Natural killer cell (primary cell): ENCODE data around the gene L3MBTL3. TPM values are rescaled to one million over a fixed set of nuclear protein-coding genes. Genes with fewer than 3 reads are reported as not detected.
"Not testable (repeated sequence)": the region's sequence is repeated elsewhere in the genome, so short reads cannot be mapped to it uniquely, and the experiment has no call there.

ENCODE experiments used
- ATAC-seq, 3 donors: fragments of 150-1000 bp in 2 of 3; fragments of 200-7000 bp in 1 of 3; cut with Tn5 transposase; 1 replicate in 1 of 3; 2 replicates in 2 of 3; pipeline ENCODE4 v1.10.0; 2021; ENCODE audit warnings: mild to moderate bottlenecking in 2 of 3, moderate library complexity in 2 of 3
- DNase-seq, 2 donors: peaks; one replicate each; pipeline versions ENCODE4 v3.0.0 to v3.0.0-alpha.2; 2013 to 2021; ENCODE audit warnings: mixed read lengths in 1 of 2
- H3K27ac ChIP-seq: one replicate; pipeline ENCODE4 v1.5.1; 2013; ENCODE audit warnings: mild to moderate bottlenecking, low read length
- H3K27me3 ChIP-seq: one replicate; pipeline ENCODE4 v1.6.1; 2013; ENCODE audit warnings: low read length; ENCODE audit not compliant: control insufficient read depth, insufficient read depth
- H3K36me3 ChIP-seq: one replicate; pipeline ENCODE4 v1.6.1; 2013; ENCODE audit warnings: low read length; ENCODE audit not compliant: control insufficient read depth, insufficient read depth
- H3K4me1 ChIP-seq: one replicate; pipeline ENCODE4 v1.6.1; 2013; ENCODE audit warnings: low read length; ENCODE audit not compliant: control insufficient read depth, insufficient read depth
- H3K4me3 ChIP-seq: one replicate; pipeline ENCODE4 v1.5.1; 2013; ENCODE audit warnings: low read length
- H3K9me3 ChIP-seq: one replicate; pipeline ENCODE4 v1.6.1; 2013; ENCODE audit warnings: low read length; ENCODE audit not compliant: control insufficient read depth, insufficient read depth
- H3K27ac Mint-ChIP-seq, 2 donors: one replicate each; pipeline ENCODE4 v1.8.0; 2022; ENCODE audit warnings: mild to moderate bottlenecking in 2 of 2, mixed read lengths in 2 of 2, moderate library complexity in 1 of 2
- H3K27me3 Mint-ChIP-seq, 2 donors: one replicate each; pipeline ENCODE4 v1.8.0; 2022; ENCODE audit warnings: low read depth in 2 of 2, mixed read lengths in 2 of 2
- H3K36me3 Mint-ChIP-seq: one replicate; pipeline ENCODE4 v1.8.0; 2022; ENCODE audit warnings: mixed read lengths
- H3K4me1 Mint-ChIP-seq, 2 donors: one replicate each; pipeline ENCODE4 v1.8.0; 2022; ENCODE audit warnings: mixed read lengths in 2 of 2
- H3K4me3 Mint-ChIP-seq: one replicate; pipeline ENCODE4 v1.8.0; 2022; ENCODE audit warnings: mild to moderate bottlenecking, moderate library complexity, mixed read lengths
- H3K9me3 Mint-ChIP-seq, 2 donors: one replicate each; pipeline ENCODE4 v1.8.0; 2022; ENCODE audit warnings: mixed read lengths in 2 of 2
- WGBS: methylation state at CpG from one replicate; pipeline ENCODE4 v1.1.7; 2013; ENCODE audit warnings: missing lambda C conversion rate; ENCODE audit not compliant: insufficient coverage; 5-methylcytosine and 5-hydroxymethylcytosine counted together
- intact Hi-C: fragments of 100-400 bp; cut with micrococcal nuclease; formaldehyde crosslinking; loops from one replicate; pipeline ENCODE4 v1.14.2; 2022
- total RNA-seq, 4 donors: library from RNA; stranded (reverse); fragments of 120-200 nt in 1 of 4; gene quantifications; one replicate each; pipeline versions ENCODE4 v1.2.3 to v1.2.4, GENCODE V29; 2013 to 2022
- TF ChIP-seq, protein P1 (sequence below): fragments of 200-600 bp; IDR thresholded peaks from one replicate; pipeline ENCODE4 v1.8.0; 2022; ENCODE audit warnings: antibody characterized with exemption

The L3MBTL3 gene
- total RNA-seq, 3 donors from 2014 or later (not counting 1 experiment from before 2014, with no cell fraction given), result 24.1 to 42.4 (median 27.5) TPM

DNA sequence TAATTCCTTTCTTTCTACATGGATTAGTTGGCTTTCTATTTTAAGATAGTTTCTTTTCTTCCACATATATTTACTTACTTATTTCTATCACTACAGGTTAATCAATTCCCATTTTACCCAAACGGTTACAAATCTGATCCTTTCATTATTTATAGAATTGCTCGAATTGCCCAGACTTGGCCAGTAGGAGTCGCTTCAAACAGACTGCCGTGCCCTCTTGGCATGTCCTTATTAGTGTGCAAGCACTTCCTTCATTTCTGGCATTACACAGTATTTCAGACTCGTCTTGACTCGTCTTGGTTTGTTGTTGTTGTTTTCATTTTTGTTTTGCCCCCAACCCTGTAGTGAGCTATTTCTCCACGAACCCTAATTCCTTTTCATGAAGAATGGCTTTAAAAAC, 129.8 kb downstream of the L3MBTL3 start:
- H3K27ac Mint-ChIP-seq, result peak overlapping the region; percentile 73 to 87

DNA sequence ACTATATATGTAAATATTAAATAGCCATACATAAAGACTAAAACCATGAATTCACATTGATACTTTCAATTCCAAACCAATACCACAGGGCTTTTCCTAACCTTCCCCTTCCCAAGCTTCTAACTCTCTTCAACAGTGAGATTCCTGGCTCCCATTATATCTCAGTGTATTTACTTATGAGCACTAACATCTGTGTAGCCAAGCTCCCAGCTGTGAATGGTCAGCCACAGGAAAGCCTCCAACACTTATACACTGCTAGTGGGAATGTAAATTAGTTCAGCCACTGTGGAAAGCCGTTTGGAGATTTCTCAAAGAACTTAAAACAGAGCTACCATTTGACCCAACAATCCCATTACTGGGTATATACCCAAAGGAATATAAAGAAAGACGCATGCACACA, 130.6 kb downstream of the L3MBTL3 start:
- ATAC-seq, H3K27me3 ChIP-seq, H3K4me1 ChIP-seq, H3K27ac ChIP-seq, H3K9me3 ChIP-seq, H3K27me3 Mint-ChIP-seq, H3K9me3 Mint-ChIP-seq, intact Hi-C loops, H3K4me3 Mint-ChIP-seq, DNase-seq, H3K4me3 ChIP-seq: not testable (repeated sequence)
- peak overlapping the region; percentile 73 to 87 for H3K27ac Mint-ChIP-seq
- peaks cover 29% of the 10 kb centered on the region for H3K36me3 Mint-ChIP-seq
- H3K36me3 ChIP-seq, result peaks cover 80% of the 10 kb centered on the region
- H3K4me1 Mint-ChIP-seq, result peaks cover 40 to 53% of the 10 kb centered on the region in 2 donors
- WGBS, result 89% methylated on average over 2 of the region's 2 CpGs

More for the DNA sequence above, 129.8 kb downstream of the L3MBTL3 start:
- ATAC-seq (peak; percentile 63 to 84 (median 73)), DNase-seq (peak in 1 of 2 donors; percentile 43)
- no peaks in the 10 kb centered on the region for H3K27me3 Mint-ChIP-seq
- no peak overlapping the region for H3K27ac ChIP-seq
- peaks cover 36% of the 10 kb centered on the region for H3K36me3 Mint-ChIP-seq
- H3K4me3 ChIP-seq, result no peak overlapping the region
- H3K36me3 ChIP-seq, result peaks cover 80% of the 10 kb centered on the region
- H3K4me1 Mint-ChIP-seq, result peaks cover 40 to 60% of the 10 kb centered on the region in 2 donors
- H3K9me3 Mint-ChIP-seq, result no peaks in the 10 kb centered on the region
- H3K4me3 Mint-ChIP-seq, result no peak overlapping the region
- H3K27me3 ChIP-seq, result no peaks in the 10 kb centered on the region
- WGBS, result 80% methylated on average over 7 of the region's 7 CpGs
- intact Hi-C loops, result loop anchor here (1.0 kb wide), 1 partner anchor 134 kb away; no protein-coding TSS in a partner anchor
- no peaks in the 10 kb centered on the region for H3K9me3 ChIP-seq
- TF ChIP-seq, protein P1, sequence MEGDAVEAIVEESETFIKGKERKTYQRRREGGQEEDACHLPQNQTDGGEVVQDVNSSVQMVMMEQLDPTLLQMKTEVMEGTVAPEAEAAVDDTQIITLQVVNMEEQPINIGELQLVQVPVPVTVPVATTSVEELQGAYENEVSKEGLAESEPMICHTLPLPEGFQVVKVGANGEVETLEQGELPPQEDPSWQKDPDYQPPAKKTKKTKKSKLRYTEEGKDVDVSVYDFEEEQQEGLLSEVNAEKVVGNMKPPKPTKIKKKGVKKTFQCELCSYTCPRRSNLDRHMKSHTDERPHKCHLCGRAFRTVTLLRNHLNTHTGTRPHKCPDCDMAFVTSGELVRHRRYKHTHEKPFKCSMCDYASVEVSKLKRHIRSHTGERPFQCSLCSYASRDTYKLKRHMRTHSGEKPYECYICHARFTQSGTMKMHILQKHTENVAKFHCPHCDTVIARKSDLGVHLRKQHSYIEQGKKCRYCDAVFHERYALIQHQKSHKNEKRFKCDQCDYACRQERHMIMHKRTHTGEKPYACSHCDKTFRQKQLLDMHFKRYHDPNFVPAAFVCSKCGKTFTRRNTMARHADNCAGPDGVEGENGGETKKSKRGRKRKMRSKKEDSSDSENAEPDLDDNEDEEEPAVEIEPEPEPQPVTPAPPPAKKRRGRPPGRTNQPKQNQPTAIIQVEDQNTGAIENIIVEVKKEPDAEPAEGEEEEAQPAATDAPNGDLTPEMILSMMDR, result peak; percentile 41
- no peaks in the 10 kb centered on the region for H3K4me1 ChIP-seq

DNA sequence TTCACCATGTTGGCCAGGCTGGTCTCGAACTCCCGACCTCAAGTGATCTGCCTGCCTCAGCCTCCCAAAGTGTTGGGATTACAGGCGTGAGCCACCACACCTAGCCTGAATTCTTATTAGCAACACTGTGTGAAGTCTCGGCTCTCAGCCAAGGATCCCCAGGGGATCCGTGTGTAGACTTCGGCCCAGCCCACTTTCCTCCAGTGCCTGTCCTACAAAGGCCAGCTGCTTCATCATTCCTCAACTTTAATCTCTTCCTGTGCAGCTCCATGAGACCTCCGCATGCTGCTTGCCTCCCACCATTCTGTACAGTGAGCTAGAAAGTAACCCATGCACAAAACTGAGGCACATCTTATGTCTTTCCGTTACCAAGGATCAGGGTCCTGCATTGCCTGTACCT, 132.5 kb downstream of the L3MBTL3 start:
- Histone ChIP-seq H3K9me3 (no peaks in the 10 kb centered on the region), H3K27ac (no peak overlapping the region), H3K27me3 (no peaks in the 10 kb centered on the region), H3K4me3 (no peak overlapping the region), H3K36me3 (peaks cover 78% of the 10 kb centered on the region), H3K4me1 (no peaks in the 10 kb centered on the region)
- WGBS, result 85% methylated on average over 8 of the region's 8 CpGs
- H3K4me1 Mint-ChIP-seq, result peaks cover 39 to 46% of the 10 kb centered on the region in 2 donors
- H3K36me3 Mint-ChIP-seq, result peaks cover 26% of the 10 kb centered on the region
- peak overlapping the region; percentile 73 to 87 for H3K27ac Mint-ChIP-seq
- ATAC-seq, result no peak
- H3K27me3 Mint-ChIP-seq, result no peaks in the 10 kb centered on the region
- H3K4me3 Mint-ChIP-seq, result no peak overlapping the region
- no peaks in the 10 kb centered on the region for H3K9me3 Mint-ChIP-seq
- DNase-seq, result no peak
- TF ChIP-seq, protein P1, result no peak
- intact Hi-C loops, result no loop called here

DNA sequence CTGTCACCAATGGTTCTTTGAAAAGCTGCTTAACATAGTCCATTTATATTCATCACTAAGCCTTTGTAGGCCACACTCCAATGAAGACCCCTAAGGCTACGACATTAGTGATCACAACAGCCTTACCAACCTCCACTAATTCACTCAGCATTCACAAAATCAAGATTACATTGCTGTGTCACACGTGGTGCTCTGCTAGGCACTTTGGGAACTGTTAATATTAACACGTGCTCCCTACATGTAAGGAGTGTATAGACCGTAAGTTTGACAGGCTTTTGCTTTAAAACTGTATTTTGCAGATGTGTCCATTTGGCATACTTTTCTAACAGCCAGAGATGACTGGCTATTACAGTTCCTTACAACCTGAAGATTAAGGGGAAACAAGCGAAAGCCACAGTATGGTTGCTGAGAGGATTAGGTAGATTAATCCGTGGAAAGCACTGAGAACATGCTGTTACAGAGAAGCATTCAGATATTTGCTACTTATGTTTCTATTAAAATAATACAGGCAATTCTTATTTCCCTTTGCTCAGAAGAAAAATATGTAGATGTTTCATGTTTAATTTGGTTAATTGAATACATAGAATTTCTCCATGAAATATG, 134.6 kb downstream of the L3MBTL3 start:
- peaks cover 63% of the 10 kb centered on the region for H3K36me3 ChIP-seq
- peaks cover 28 to 32% of the 10 kb centered on the region in 2 donors for H3K4me1 Mint-ChIP-seq

More for the DNA sequence above, 134.6 kb downstream of the L3MBTL3 start:
- H3K36me3 Mint-ChIP-seq, result peaks cover 20% of the 10 kb centered on the region
- ATAC-seq (no peak), DNase-seq (no peak)
- Histone ChIP-seq H3K4me3 (no peak overlapping the region), H3K4me1 (no peaks in the 10 kb centered on the region), H3K27me3 (no peaks in the 10 kb centered on the region), H3K27ac (no peak overlapping the region), H3K9me3 (no peaks in the 10 kb centered on the region)
- TF ChIP-seq, protein P1, result no peak
- H3K27ac Mint-ChIP-seq, result peak overlapping the region; percentile 29 to 69
- no peaks in the 10 kb centered on the region for H3K9me3 Mint-ChIP-seq
- intact Hi-C loops, result no loop called here
- no peaks in the 10 kb centered on the region for H3K27me3 Mint-ChIP-seq
- no peak overlapping the region for H3K4me3 Mint-ChIP-seq
- WGBS, result 95% methylated on average over 6 of the region's 6 CpGs
